GM12892 (cell line): ENCODE data around the gene HDHD5.
A peak's percentile ranks its signal among the peaks of the same experiment; 100 is the strongest.

ENCODE experiments used
- DNase-seq: peaks from one replicate; pipeline ENCODE4 v3.0.0; 2011; ENCODE audit not compliant: insufficient read length
- FAIRE-seq: peaks from 2 replicates; lab custom pipeline; 2011; peaks lifted over from hg19 to GRCh38; lab: Jason Lieb, UNC
- POLR2A ChIP-seq: IDR thresholded peaks from 2 replicates; pipeline ENCODE4 v1.6.1; 2011; ENCODE audit warnings: low read depth, low read length, control low read depth
- POLR2AphosphoS5 ChIP-seq: IDR thresholded peaks from 2 replicates; pipeline ENCODE4 v1.6.1; 2011; ENCODE audit warnings: low read depth, low read length, control low read depth
- TAF1 ChIP-seq: IDR thresholded peaks from 2 replicates; pipeline ENCODE4 v1.6.1; 2011; ENCODE audit warnings: low read depth, mild to moderate bottlenecking, control low read depth, low read length, borderline replicate concordance

The HDHD5 gene

DNA sequence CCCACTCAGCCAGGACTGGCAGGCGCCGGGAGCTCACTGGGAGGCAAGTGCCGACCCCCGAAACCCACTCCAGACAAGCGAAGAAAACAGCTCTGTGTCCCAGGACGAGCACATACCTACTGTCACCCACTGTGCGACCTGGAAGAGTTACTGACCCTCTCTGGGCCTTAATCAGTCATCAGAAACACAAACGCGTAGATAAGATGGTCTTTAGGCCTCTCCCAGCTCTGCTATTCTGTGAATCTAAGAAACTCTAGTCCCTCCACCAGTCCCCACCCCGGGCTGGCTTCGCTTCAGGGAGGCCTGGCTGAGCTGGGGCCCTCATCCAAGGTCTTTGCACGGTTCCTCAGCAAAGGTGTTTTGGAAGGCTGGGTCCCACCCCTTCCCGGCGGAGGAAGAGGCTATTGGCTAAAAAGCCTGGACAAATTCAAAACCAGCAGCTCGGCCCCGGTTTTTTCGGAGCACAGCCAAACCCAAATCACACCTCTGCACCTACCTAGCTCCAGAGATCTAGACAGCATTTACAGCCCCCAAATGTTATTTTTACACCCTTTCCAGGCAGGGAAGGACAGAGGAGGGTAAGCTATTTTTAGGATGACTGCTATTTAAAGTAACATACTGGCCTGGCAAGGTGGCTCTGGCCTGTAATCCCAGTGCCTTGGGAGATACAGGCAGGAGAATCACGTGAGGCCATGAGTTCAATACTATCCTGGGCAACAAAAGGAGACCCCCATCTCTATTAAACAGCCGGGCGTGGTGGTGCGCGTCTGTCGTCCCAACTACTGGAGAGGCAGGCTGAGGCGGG, 13.2 kb upstream of the HDHD5 start:
- FAIRE-seq (peak; percentile 27), DNase-seq (no peak)
- TF ChIP-seq TAF1 (no peak), POLR2A (no peak), POLR2AphosphoS5 (no peak)

DNA sequence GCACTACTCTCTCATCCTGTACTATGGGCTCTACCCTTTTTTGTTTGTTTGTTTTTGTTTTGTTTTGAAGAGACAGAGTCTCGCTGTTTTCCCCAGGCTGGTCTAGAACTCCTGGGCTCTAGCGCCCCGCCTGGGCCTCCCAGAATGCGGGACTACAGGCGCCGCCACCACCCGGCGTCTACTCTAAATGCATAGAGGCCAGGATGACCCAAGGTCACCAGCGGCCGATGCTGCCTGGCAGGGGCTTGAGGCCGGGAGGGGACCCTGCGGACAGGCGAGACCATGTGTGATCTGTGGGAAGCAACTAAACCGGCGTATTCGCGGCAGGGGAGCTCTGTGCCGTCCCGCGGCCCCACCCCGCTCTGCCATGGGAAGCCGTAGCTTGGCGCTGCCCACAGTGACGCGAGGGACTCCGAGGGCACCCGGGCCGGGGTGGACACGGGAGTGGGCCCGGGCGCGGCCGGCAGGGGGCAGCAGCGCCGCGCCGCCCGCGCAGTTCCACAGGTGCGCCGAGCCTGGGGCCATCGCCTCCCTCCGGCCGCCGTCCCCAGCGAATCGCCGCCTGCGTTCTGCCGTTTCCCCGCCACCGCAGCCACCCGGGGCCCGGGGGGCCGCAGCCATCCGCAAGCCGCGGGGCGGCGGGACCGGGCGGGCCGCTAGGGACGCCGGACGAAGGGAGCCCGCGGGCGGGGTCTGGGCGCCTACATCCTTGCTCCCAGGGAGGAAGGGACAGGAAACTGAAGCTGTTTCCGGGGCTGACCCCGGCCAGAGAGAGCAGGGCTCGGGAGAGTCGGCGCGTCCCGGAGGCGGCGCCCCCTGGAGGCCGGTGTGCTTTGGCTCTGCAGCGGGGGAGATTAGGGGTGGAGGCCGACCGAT, 12.3 kb upstream of the HDHD5 start:
- peak; percentile 65; the same call in 1 of the 2 replicates for TF ChIP-seq POLR2A
- TF ChIP-seq TAF1 = peak; percentile 34; the same call in 1 of the 2 replicates
- 0 out of 2 replicates have a peak, but pooled peaks have one; percentile 30 for TF ChIP-seq POLR2AphosphoS5
- peak; percentile 97 for FAIRE-seq
- peak; percentile 93 for DNase-seq

DNA sequence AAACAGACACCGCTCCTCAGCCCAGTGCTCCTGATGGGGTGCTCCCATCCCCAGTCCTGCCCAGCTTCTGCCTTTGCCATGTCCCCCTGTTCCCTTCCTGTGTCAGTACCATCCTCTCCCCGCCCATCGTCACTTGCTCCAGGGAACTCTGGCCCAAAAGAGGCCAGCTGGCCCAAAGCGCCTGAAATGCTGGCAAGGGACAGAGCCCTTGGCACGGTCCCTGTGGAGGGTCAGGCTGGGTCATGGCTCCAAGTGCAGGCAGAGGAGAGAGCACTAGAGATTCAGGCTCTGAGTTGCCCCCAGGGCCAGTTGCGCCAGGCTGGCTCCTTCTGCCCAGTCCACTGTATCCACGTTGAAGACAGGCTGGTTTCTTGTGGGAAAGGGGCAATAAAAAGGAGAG, 8.4 kb upstream of the HDHD5 start:
- no peak for DNase-seq
- FAIRE-seq = no peak
- TF ChIP-seq TAF1 (no peak), POLR2A (no peak), POLR2AphosphoS5 (no peak)

DNA sequence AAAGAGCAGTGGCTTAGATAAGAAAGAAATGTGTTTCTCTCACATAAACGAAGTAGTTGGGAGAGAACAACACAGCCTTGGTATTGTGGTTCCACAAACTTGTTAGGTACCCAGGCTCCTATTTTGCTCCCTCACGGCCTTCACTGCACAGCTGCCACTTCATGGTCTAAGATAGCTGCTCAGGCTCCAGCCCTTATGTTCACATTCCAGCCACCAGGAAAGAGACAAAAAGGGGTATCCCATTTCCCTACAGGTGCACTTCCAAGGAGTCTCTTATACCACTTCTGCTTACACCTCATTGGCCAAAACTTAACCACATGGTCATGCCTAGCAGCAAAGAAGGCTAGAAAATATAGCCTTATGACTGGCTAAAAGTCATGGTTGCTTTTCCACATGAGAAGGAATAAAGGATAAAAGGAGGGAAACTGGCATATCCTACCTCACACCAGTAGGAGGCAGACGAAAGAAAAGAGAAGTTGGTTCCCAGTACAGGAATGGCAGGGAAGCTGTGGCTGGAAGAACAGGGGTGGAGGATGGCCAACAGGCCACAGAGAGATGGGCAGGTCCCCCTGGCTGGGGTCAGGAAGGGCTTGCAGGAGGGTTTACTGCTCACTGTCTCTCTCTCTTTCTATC, 5.4 kb upstream of the HDHD5 start:
- FAIRE-seq = no peak
- DNase-seq = no peak
- TF ChIP-seq TAF1 (no peak), POLR2AphosphoS5 (no peak), POLR2A (no peak)

DNA sequence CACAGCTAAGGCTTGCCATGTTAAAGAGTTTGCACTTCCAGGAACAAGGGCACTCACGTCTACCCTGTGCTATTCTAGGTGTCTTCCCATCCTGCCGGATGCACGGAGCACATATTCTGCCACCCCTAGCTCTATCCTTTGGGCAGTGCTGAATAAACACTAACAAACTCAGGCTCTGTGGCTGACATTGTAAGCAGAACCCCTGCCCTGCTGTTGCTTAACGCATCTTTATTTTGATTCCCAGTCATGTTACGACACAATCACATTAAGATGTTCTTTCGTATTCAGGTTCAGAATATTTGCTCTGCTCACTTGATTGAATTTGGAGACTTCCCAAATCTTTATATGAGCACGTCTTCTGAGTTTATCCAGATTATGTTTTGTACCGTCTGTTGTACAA, 3.7 kb upstream of the HDHD5 start:
- FAIRE-seq (no peak), DNase-seq (no peak)
- no peak for TF ChIP-seq POLR2A
- TF ChIP-seq POLR2AphosphoS5 = no peak
- no peak for TF ChIP-seq TAF1

DNA sequence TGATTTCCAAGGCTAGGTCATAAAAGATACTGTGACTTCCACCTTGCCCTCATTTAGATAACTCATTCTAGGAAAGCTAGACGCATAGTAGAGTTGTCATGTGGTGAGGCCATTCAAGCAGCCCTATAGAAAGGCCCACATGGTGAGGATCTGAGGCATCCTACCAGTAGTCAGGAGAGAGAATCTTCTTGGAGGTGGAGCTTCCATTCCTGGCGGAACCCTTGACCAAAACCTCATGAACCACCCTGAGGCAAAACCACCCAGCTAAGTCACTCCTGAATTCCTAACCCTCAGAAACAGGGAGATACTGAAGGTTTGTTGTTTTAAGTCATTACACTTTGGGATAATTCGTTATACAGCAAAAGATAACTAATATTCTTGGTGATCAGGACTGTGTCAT, 2.9 kb upstream of the HDHD5 start:
- TF ChIP-seq TAF1 (no peak), POLR2A (no peak), POLR2AphosphoS5 (no peak)
- FAIRE-seq = no peak
- DNase-seq = no peak

DNA sequence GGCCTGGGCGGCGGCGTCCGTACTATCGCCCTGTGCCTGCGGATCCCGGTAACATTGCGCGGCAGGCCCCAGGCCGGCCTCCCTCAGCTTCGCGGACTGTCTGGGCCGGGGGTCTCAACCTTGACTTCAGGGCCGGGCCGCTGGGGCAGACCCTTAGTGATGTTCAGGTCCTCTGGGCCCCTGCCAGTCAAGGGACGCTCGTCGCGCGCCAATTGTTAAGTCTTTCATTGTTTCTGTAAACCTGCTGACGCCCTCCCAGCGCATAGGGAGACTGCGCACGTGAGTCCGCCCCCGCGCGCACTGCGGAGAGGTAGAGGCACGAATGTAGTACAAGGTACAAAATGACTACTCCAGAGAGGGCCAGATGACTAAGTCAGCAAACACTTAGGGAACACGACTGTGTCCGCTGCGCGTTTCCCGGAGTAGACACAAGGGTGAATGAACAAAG, 451 bp upstream of the HDHD5 start:
- no peak for TF ChIP-seq POLR2AphosphoS5
- TF ChIP-seq TAF1 = no peak
- TF ChIP-seq POLR2A = no peak
- FAIRE-seq (no peak), DNase-seq (no peak)

DNA sequence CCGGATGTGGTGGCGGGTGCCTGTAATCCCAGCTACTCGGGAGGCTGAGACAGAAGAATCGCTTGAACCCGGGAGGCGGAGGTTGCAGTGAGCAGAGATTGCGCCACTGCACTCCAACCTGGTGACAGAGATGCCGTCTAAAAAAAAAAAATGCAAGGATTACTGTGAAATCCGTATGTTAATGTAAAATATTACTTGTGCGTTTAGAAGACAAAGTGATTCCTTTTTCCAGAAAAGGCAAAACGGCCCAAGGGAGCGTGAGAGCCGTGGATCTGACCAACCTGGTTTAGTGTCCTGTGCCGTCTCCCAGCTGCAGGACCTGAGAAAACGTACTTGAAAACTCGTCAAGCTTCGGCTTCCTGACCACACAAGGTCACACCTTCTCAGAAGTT, 905 bp downstream of the HDHD5 start:
- TF ChIP-seq POLR2A (no peak), POLR2AphosphoS5 (no peak), TAF1 (no peak)
- DNase-seq = no peak
- FAIRE-seq = no peak

DNA sequence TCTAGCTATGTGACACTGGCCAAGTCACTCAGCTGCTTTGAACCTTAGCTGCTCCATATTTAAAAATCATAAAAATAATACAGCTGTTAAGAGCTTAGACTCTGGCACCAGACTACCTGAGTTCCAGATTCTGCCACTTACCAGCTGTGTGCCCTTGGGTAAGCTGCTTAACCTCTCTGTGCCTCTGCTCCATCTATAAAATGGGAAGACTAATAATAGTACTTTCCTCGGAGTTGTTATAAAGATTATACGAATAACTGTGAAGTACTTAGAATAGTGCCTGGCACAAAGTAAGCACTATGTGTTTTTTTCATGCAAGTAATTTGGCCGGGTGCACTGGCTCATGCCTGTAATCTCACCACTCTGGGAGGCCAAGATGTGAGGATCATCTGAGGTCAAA, 1.4 kb downstream of the HDHD5 start:
- FAIRE-seq = no peak
- DNase-seq = no peak
- TF ChIP-seq POLR2A (no peak), POLR2AphosphoS5 (no peak), TAF1 (no peak)

DNA sequence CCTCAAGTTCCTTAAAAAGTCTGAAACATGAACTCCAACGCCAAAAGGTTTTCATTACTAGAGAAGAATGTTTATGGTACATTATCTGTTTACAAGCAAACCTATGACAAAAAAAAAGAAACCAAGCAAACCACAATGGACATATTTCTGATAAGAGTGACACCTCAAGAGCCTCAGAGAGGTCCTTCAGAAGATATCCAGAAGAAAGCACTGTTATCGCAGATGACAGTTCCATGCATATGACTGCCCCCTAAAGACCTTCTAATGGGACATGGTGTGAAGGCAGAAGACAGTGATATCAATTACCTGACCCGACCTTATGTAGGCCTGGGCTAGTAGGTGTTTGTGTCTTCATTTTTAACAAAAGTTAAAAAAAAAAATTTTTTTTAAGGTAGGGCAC, 3.1 kb downstream of the HDHD5 start:
- FAIRE-seq (no peak), DNase-seq (no peak)
- TF ChIP-seq POLR2AphosphoS5 = no peak
- no peak for TF ChIP-seq TAF1
- TF ChIP-seq POLR2A = no peak

DNA sequence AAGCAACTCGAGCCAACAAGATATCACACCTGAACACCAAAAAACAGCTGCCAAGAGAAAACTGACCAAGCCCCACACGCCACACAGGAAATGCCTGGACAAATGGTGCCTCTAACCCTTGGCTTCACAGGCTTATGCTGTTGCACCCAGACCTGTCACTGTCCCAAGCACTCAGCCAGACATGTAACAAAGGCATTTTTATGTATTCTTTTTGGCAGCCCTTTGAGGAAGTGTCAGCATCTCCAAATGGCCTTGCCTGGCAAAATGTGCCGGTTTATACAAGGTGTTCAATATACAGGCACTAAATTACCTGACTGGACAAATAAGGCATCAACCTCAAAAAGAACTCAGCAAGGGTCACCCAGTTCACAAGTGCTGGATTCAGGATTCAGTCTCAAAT, 6.1 kb downstream of the HDHD5 start:
- no peak for DNase-seq
- TF ChIP-seq POLR2A (no peak), POLR2AphosphoS5 (no peak), TAF1 (no peak)
- FAIRE-seq = no peak
